GM23248 (cell line): Measurements from ENCODE around the gene NFKBIE. TPM values are rescaled to one million over a fixed set of nuclear protein-coding genes. Genes with fewer than 3 reads are reported as not detected.
A peak's percentile ranks its signal among the peaks of the same experiment; 100 is the strongest.

Experiments
- DNase-seq: peaks from one replicate; pipeline ENCODE4 v3.0.0-alpha.2; 2015
- H2AFZ ChIP-seq: fragments of 200-600 bp; sonication (generic); 2 replicates; pipeline ENCODE4 v1.6.1; 2016; ENCODE audit warnings: antibody characterized with exemption
- H3F3A ChIP-seq: fragments of 200-600 bp; sonication (generic); 2 replicates; pipeline ENCODE4 v1.6.1; 2016; ENCODE audit warnings: mild to moderate bottlenecking, antibody characterized with exemption, mixed run types; ENCODE audit not compliant: insufficient read depth
- H3K27ac ChIP-seq: fragments of 200-600 bp; sonication (generic); 2 replicates; pipeline ENCODE4 v1.5.1; 2016; ENCODE audit warnings: mild to moderate bottlenecking
- H3K27me3 ChIP-seq: fragments of 200-600 bp; sonication (generic); replicated peaks from 2 replicates; pipeline ENCODE4 v1.6.1; 2016; ENCODE audit warnings: mild to moderate bottlenecking; ENCODE audit not compliant: insufficient read depth
- H3K36me3 ChIP-seq: fragments of 200-600 bp; sonication (generic); 2 replicates; pipeline ENCODE4 v1.6.1; 2016; ENCODE audit warnings: low read depth, mild to moderate bottlenecking
- H3K4me1 ChIP-seq: fragments of 200-600 bp; sonication (generic); 2 replicates; pipeline ENCODE4 v1.6.1; 2016; ENCODE audit warnings: mild to moderate bottlenecking; ENCODE audit not compliant: insufficient read depth
- H3K4me2 ChIP-seq: fragments of 200-600 bp; sonication (generic); one replicate; pipeline ENCODE4 v1.6.1; 2016; ENCODE audit warnings: mild to moderate bottlenecking; ENCODE audit not compliant: unreplicated experiment
- H3K4me3 ChIP-seq: fragments of 200-600 bp; sonication (generic); 2 replicates; pipeline ENCODE4 v1.5.1; 2016; ENCODE audit warnings: mild to moderate bottlenecking
- H3K79me2 ChIP-seq: fragments of 200-600 bp; sonication (generic); 2 replicates; pipeline ENCODE4 v1.6.1; 2016; ENCODE audit warnings: mild to moderate bottlenecking; ENCODE audit not compliant: insufficient read depth
- H3K9ac ChIP-seq: fragments of 200-600 bp; sonication (generic); 2 replicates; pipeline ENCODE4 v1.6.1; 2016; ENCODE audit warnings: mild to moderate bottlenecking
- H3K9me2 ChIP-seq: fragments of 200-600 bp; sonication (generic); 2 replicates; pipeline ENCODE4 v1.6.1; 2016; ENCODE audit warnings: mixed run types, mild to moderate bottlenecking, moderate library complexity; ENCODE audit not compliant: insufficient read depth
- H3K9me3 ChIP-seq: fragments of 200-600 bp; sonication (generic); one replicate; pipeline ENCODE4 v1.6.1; 2017; ENCODE audit warnings: low read depth
- H4K20me1 ChIP-seq: fragments of 200-600 bp; sonication (generic); 2 replicates; pipeline ENCODE4 v1.6.0; 2016; ENCODE audit not compliant: insufficient read depth
- EZH2 ChIP-seq: fragments of 200-600 bp; sonication (generic); IDR thresholded peaks from 2 replicates; pipeline ENCODE4 v1.6.1; 2018; ENCODE audit warnings: antibody characterized with exemption, mild to moderate bottlenecking; ENCODE audit not compliant: insufficient read depth, poor library complexity, severe bottlenecking
- EZH2phosphoT487 ChIP-seq: fragments of 200-600 bp; sonication (generic); IDR thresholded peaks from 2 replicates; pipeline ENCODE4 v1.6.1; 2018; ENCODE audit warnings: antibody characterized with exemption, moderate library complexity, mild to moderate bottlenecking, low read depth; ENCODE audit not compliant: insufficient read depth
- WGBS, 2 experiments: methylation state at CpG; one replicate each; pipeline ENCODE4 v1.1.6; 2015 to 2017; ENCODE audit warnings: low lambda C conversion rate in 2 of 2, low coverage in 1 of 2; ENCODE audit errors: missing lambda C conversion rate in 2 of 2; 5-methylcytosine and 5-hydroxymethylcytosine counted together
- in situ Hi-C: fragments of 300-500 bp; cut with MboI; formaldehyde crosslinking; loops from 2 replicates; pipeline ENCODE4 v1.15.0; 2020
- polyA plus RNA-seq: library from polyadenylated mRNA; unstranded; fragments of >200 nt; fragmentation: Nextera tagmentation; extraction: Ambion mirVana; gene quantifications from 2 replicates; pipeline ENCODE4 v1.2.1, GENCODE V29; 2016
- total RNA-seq: library from RNA; depleted of rRNA; stranded (reverse); fragments of >200 nt; shearing (Covaris generic); gene quantifications from 2 replicates; pipeline ENCODE4 v1.2.3, GENCODE V29; 2014

Gene NFKBIE
- total and polyA plus RNA-seq, 2 experiments from 2014 or later, result 4.5 to 6.3 TPM

DNA sequence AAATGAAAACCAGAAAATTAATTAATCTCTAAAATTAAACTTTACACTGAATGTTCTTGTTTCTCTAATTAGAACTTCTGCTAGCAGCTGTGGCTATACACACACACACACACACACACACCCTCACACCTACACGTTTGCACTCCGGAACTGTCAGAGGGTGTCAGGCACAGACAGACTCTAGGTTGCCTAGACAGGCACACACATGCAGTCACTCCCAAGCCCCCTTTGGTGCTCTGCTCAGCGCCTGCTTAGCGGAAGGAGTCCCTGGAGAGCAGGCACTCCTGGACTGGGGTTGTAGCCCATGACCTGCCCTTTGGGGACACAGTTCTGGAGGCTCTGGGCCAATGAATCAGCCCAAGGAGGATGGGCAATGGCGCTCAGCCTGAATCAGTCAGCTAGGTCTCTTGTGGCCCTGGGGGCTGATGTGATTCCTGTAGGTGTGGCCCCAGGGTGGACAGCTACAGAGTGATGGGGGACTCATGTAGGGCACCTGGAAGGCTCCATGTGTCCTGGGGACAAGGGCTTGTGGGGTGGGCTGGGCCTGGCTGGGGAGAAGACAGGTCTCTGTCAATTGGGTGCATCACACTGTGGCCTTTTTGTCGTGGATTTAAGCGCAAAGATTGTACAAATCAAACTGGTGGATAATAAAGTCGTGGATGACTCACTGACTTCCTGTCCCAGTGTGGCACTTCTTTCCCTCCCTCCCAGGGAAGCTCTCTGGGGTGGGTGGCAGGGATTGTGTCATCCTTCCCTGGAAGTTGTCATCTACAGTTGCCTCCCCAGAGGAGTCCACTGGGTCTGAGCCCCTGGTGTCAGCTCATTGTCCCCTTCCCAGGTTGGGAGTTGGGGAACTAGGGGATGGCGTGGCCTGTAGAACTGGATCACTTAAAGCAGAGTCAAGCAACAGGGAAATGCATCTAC, 13.7 kb upstream of the NFKBIE start:
- Histone ChIP-seq H2AFZ (no peak overlapping the region), H3K9ac (no peak overlapping the region), H3K79me2 (no peaks in the 10 kb centered on the region), H3K9me2 (no peaks in the 10 kb centered on the region), H3K4me3 (no peak overlapping the region), H4K20me1 (no peaks in the 10 kb centered on the region), H3K4me1 (no peaks in the 10 kb centered on the region), H3K9me3 (no peaks in the 10 kb centered on the region), H3K27me3 (peaks cover 23% of the 10 kb centered on the region), H3K4me2 (no peak overlapping the region), H3F3A (no peaks in the 10 kb centered on the region), H3K36me3 (no peaks in the 10 kb centered on the region), H3K27ac (no peak overlapping the region)
- WGBS, 2 experiments, result 76 to 77% methylated on average over 9 of the region's 9 CpGs
- DNase-seq, result peak; percentile 20
- TF ChIP-seq EZH2, result no peak
- no peak for TF ChIP-seq EZH2phosphoT487
- in situ Hi-C loops, result no loop called here

DNA sequence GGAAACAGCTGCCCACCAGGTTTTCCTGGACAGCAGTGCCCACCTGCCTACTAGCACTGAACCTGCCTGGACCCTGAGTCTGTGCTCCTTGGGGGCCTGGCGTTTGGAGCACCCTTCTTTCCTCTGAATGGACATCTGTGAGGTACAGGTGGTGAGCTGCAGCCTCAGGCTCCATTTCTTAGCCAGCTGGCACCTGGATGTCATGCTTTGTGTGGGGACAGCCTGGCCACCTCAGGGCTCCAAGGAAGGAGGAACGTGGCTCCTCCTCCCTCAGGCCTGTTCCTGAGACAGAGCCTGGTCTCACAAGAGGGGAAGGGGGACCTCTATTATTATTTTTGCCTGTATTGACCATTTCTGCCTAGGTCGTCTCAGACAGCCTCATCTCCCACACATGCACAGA, 13.0 kb upstream of the NFKBIE start:
- no peak overlapping the region for H3K9ac ChIP-seq
- H3K79me2 ChIP-seq, result no peaks in the 10 kb centered on the region
- 67 to 75% methylated on average over 3 of the region's 3 CpGs for WGBS, 2 experiments
- H2AFZ ChIP-seq, result no peak overlapping the region
- H3K27ac ChIP-seq, result no peak overlapping the region
- no peak overlapping the region for H3K4me2 ChIP-seq
- H3F3A ChIP-seq, result no peaks in the 10 kb centered on the region
- H3K9me2 ChIP-seq, result no peaks in the 10 kb centered on the region
- no peaks in the 10 kb centered on the region for H4K20me1 ChIP-seq
- H3K9me3 ChIP-seq, result no peaks in the 10 kb centered on the region
- H3K4me1 ChIP-seq, result no peaks in the 10 kb centered on the region
- H3K27me3 ChIP-seq, result peaks cover 23% of the 10 kb centered on the region
- in situ Hi-C loops, result no loop called here
- TF ChIP-seq EZH2phosphoT487, result no peak
- TF ChIP-seq EZH2, result no peak
- H3K36me3 ChIP-seq, result no peaks in the 10 kb centered on the region
- H3K4me3 ChIP-seq, result no peak overlapping the region
- no peak for DNase-seq

DNA sequence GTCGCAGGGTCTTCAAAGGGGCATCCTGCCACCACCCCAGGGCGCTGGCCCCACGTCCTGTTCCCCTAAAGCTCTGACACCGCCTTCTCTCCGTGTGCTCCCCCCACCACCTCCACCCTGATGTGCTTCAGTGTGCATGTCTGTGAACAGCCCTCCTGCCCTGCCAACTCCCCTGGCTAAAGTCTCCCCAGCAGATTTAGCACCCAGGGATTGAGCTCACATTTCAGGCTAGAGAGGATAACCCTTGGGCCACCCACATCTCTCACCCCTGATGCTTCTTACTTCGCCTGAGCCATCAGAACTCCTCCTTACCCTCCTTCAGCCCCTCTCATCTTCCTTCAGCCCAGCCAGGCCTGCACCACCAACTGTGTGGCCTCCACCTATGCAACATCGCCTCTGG, 12.4 kb upstream of the NFKBIE start:
- Histone ChIP-seq H3K79me2 (no peaks in the 10 kb centered on the region), H2AFZ (no peak overlapping the region), H4K20me1 (no peaks in the 10 kb centered on the region), H3K4me3 (no peak overlapping the region), H3K27me3 (peaks cover 25% of the 10 kb centered on the region), H3K36me3 (no peaks in the 10 kb centered on the region), H3F3A (no peaks in the 10 kb centered on the region), H3K27ac (no peak overlapping the region), H3K4me2 (no peak overlapping the region), H3K9me2 (no peaks in the 10 kb centered on the region), H3K9ac (no peak overlapping the region), H3K9me3 (no peaks in the 10 kb centered on the region), H3K4me1 (no peaks in the 10 kb centered on the region)
- in situ Hi-C loops, result no loop called here
- no peak for DNase-seq
- 76 to 78% methylated on average over 7 of the region's 7 CpGs for WGBS, 2 experiments
- TF ChIP-seq EZH2phosphoT487, result no peak
- no peak for TF ChIP-seq EZH2

DNA sequence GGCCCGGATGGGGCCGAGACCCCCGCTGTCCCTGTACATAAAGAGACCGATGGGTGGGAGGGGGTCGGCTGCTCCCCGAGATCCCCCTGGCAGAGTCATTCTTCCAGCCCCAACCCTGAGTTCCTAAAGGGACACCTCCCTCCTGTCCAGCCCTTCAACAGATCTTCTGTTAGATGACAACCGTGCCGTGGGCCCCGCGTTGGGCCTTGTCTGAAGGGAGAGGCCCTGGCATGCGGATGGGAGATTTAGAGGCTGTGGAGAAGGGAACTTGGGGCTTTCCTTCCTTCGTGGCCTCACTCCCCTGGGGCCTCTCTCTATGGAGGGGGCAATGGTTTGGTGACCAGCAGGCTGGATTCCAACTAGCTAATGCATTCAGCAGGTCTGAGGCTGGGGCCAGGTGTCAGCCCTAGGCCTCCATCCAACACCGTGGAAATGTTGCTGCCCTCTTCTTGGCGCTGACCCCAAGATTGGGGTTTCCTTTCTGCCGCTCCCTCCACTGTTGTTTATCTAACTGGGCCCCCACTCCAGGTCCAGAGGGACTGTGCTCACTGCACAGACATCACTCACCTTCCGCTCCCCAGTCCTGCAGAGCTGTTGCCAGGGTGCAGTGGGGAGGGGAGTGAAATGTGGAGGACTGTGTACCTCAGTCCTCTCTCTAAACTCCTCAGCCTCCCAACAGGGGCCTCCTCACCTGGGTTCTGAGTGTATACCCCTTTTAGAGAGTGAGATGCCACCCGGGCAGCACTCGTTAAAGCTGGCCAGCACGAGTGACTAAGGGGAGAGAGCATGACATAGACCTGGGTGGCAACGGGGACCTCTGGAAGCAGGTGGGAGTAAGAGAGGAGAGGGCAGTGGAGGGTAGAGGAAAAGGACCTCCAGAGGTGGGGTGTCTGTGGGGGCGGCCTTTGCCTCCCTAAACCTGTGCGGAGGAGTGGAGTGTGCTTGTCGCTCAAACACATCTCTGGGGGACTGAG, 11.6 kb upstream of the NFKBIE start:
- H3K4me3 ChIP-seq, result no peak overlapping the region
- H3K9me3 ChIP-seq, result no peaks in the 10 kb centered on the region
- H3K36me3 ChIP-seq, result no peaks in the 10 kb centered on the region
- WGBS, 2 experiments, result 79 to 80% methylated on average over 21 to 23 of the region's 23 CpGs
- no peaks in the 10 kb centered on the region for H3K4me1 ChIP-seq
- H3K4me2 ChIP-seq, result no peak overlapping the region
- H2AFZ ChIP-seq, result no peak overlapping the region
- TF ChIP-seq EZH2 (no peak), EZH2phosphoT487 (no peak)
- no peaks in the 10 kb centered on the region for H3F3A ChIP-seq
- H3K79me2 ChIP-seq, result no peaks in the 10 kb centered on the region
- H3K9ac ChIP-seq, result no peak overlapping the region
- no peak overlapping the region for H3K27ac ChIP-seq
- in situ Hi-C loops, result no loop called here
- H4K20me1 ChIP-seq, result no peaks in the 10 kb centered on the region
- H3K27me3 ChIP-seq, result peaks cover 33% of the 10 kb centered on the region
- DNase-seq, result no peak
- no peaks in the 10 kb centered on the region for H3K9me2 ChIP-seq
